SKM-1 (cell line): ENCODE measurements around the gene UBL4B.

ENCODE experiments used
- DNase-seq: peaks from one replicate; lab custom pipeline; 2025; ENCODE audit not compliant: unreplicated experiment; lab: John Stamatoyannopoulos, UW

UBL4B gene

GRCh38 chr1:110151175-110151669, 39.0 kb downstream of the UBL4B start:
- DNase-seq: no peak

GRCh38 chr1:110152133-110152785, 40.0 kb downstream of the UBL4B start:
- no peak for DNase-seq

- DNase-seq: no peak
These were observed 41.2 kb downstream of the UBL4B start for GRCh38 chr1:110153407-110153950.

- DNase-seq: no peak
These were observed 43.8 kb downstream of the UBL4B start for GRCh38 chr1:110155878-110156522.

GRCh38 chr1:110158261-110158660, 46.0 kb downstream of the UBL4B start:
- no peak for DNase-seq

- no peak for DNase-seq
These were observed 46.9 kb downstream of the UBL4B start for GRCh38 chr1:110159168-110159567.

GRCh38 chr1:110160538-110161100, 48.4 kb downstream of the UBL4B start:
- no peak for DNase-seq

- DNase-seq: no peak
These were observed 48.9 kb downstream of the UBL4B start for GRCh38 chr1:110161165-110161564.

- DNase-seq: no peak
These were observed 49.6 kb downstream of the UBL4B start for GRCh38 chr1:110161849-110162248.
